H1 (cell line): ENCODE results near the gene SLC1A2. TPM values are rescaled to one million over a fixed set of nuclear protein-coding genes. Genes with fewer than 3 reads are reported as not detected.

Experiments used
- CTCF ChIA-PET: fragments of 300-600 bp; sonication (Branson Sonifier 250); formaldehyde crosslinking; loops from one replicate; lab custom pipeline; 2021; ENCODE audit not compliant: partially characterized antibody; lab: Charles Lee
- POLR2A ChIA-PET: fragments of 300-600 bp; sonication (Branson Sonifier 250); formaldehyde crosslinking; loops from one replicate; lab custom pipeline; 2021; ENCODE audit warnings: inconsistent platforms; ENCODE audit not compliant: partially characterized antibody; lab: Charles Lee
- DNase-seq, 2 experiments: peaks; one replicate each; pipeline versions ENCODE4 v3.0.0 to v3.0.0-alpha.2; 2010 to 2022; ENCODE audit warnings: low spot score in 2 of 2, low read depth in 1 of 2, mixed read lengths in 1 of 2
- FAIRE-seq: peaks from 2 replicates; lab custom pipeline; 2011; peaks lifted over from hg19 to GRCh38; lab: Jason Lieb, UNC
- H2AFZ ChIP-seq: 2 replicates; pipeline ENCODE4 v1.8.1; 2012; ENCODE audit warnings: low read length, inconsistent platforms
- H2AK5ac ChIP-seq: 2 replicates; pipeline ENCODE4 v1.6.1; 2013; ENCODE audit warnings: low read depth, low read length
- H2BK120ac ChIP-seq: replicated peaks from 2 replicates; pipeline ENCODE3; 2013; ENCODE audit warnings: low read depth, low read length, inconsistent platforms
- H2BK12ac ChIP-seq: 2 replicates; pipeline ENCODE4 v1.6.1; 2013; ENCODE audit warnings: low read depth, low read length
- H2BK15ac ChIP-seq: 2 replicates; pipeline ENCODE4 v1.6.1; 2013; ENCODE audit warnings: low read length
- H2BK20ac ChIP-seq: 2 replicates; pipeline ENCODE4 v1.6.1; 2013; ENCODE audit warnings: low read length
- H2BK5ac ChIP-seq: 2 replicates; pipeline ENCODE4 v1.6.1; 2013; ENCODE audit warnings: low read depth, low read length
- H3K14ac ChIP-seq: 2 replicates; pipeline ENCODE4 v1.6.1; 2013; ENCODE audit warnings: inconsistent platforms; ENCODE audit not compliant: insufficient read length
- H3K18ac ChIP-seq: 2 replicates; pipeline ENCODE4 v1.6.1; 2013; ENCODE audit warnings: low read length; ENCODE audit errors: extremely low read depth
- H3K23ac ChIP-seq: 2 replicates; pipeline ENCODE4 v1.6.1; 2013; ENCODE audit warnings: inconsistent platforms; ENCODE audit not compliant: insufficient read length
- H3K23me2 ChIP-seq: 2 replicates; pipeline ENCODE4 v1.6.1; 2013; ENCODE audit warnings: low read depth, low read length
- H3K27ac ChIP-seq: 2 replicates; pipeline ENCODE4 v1.6.1; 2011; ENCODE audit warnings: low read depth, low read length, inconsistent platforms
- H3K27me3 ChIP-seq, 4 experiments: replicated peaks in 1 of 4; 1 replicate in 1 of 4; 2 replicates in 3 of 4; pipeline versions ENCODE4 v1.6.1 to v1.8.1; 2011 to 2013; ENCODE audit warnings: low read length in 3 of 4, mild to moderate bottlenecking in 3 of 4, inconsistent platforms in 2 of 4, mixed read lengths in 2 of 4, moderate library complexity in 1 of 4; ENCODE audit not compliant: control insufficient read depth in 3 of 4, insufficient read depth in 3 of 4; ENCODE audit errors: extremely low read depth in 1 of 4
- H3K36me3 ChIP-seq, 4 experiments: 2 replicates each; pipeline versions ENCODE4 v1.6.1 to v1.8.1; 2011 to 2013; ENCODE audit warnings: mild to moderate bottlenecking in 4 of 4, low read length in 3 of 4, moderate library complexity in 2 of 4, control low read depth in 1 of 4, inconsistent platforms in 1 of 4; ENCODE audit not compliant: insufficient read depth in 4 of 4, control insufficient read depth in 2 of 4
- H3K4ac ChIP-seq: replicated peaks from 2 replicates; pipeline ENCODE3; 2013; ENCODE audit warnings: low read length, low read depth, mixed read lengths, inconsistent platforms; ENCODE audit not compliant: insufficient read length
- H3K4me1 ChIP-seq, 4 experiments: replicated peaks in 1 of 4; 1 replicate in 1 of 4; 2 replicates in 3 of 4; pipeline versions ENCODE4 v1.6.1 to v1.8.1; 2011 to 2013; ENCODE audit warnings: low read length in 3 of 4, inconsistent platforms in 2 of 4, mixed read lengths in 1 of 4; ENCODE audit not compliant: insufficient read depth in 4 of 4, control insufficient read depth in 3 of 4
- H3K4me2 ChIP-seq, 2 experiments: 2 replicates each; pipeline versions ENCODE4 v1.6.1 to v1.8.1; 2011 to 2013; ENCODE audit warnings: low read depth in 2 of 2, low read length in 2 of 2, control low read depth in 1 of 2, inconsistent platforms in 1 of 2, mild to moderate bottlenecking in 1 of 2; ENCODE audit not compliant: insufficient read depth in 1 of 2
- H3K4me3 ChIP-seq, 4 experiments: fragments of 200-600, 300-600 bp in 1 of 4; sonication (generic), shearing (Covaris generic), sonication (Bioruptor Twin) in 1 of 4; 2 replicates each; pipeline versions ENCODE4 v1.5.1 to v1.8.1; 2011 to 2016; ENCODE audit warnings: low read length in 4 of 4, low read depth in 3 of 4, control low read depth in 2 of 4, inconsistent platforms in 2 of 4, mild to moderate bottlenecking in 2 of 4, mixed read lengths in 1 of 4, moderate library complexity in 1 of 4; ENCODE audit not compliant: insufficient read depth in 2 of 4; ENCODE audit errors: extremely low read depth in 1 of 4
- H3K56ac ChIP-seq: replicated peaks from 2 replicates; pipeline ENCODE3; 2013; ENCODE audit warnings: low read depth, mild to moderate bottlenecking, mixed read lengths, low read length, inconsistent platforms; ENCODE audit not compliant: insufficient read length
- H3K79me1 ChIP-seq: 2 replicates; pipeline ENCODE4 v1.6.1; 2013; ENCODE audit warnings: low read depth, low read length, control low read depth
- H3K79me2 ChIP-seq, 2 experiments: 2 replicates each; pipeline versions ENCODE4 v1.6.1 to v1.8.1; 2012 to 2013; ENCODE audit warnings: low read length in 2 of 2, mild to moderate bottlenecking in 2 of 2, inconsistent platforms in 1 of 2; ENCODE audit not compliant: insufficient read depth in 2 of 2, control insufficient read depth in 1 of 2
- H3K9ac ChIP-seq, 4 experiments: replicated peaks in 1 of 4; 1 replicate in 1 of 4; 2 replicates in 3 of 4; pipeline versions ENCODE4 v1.6.1 to v1.8.1; 2011 to 2013; ENCODE audit warnings: low read depth in 3 of 4, low read length in 3 of 4, control low read depth in 2 of 4, mild to moderate bottlenecking in 2 of 4, moderate library complexity in 2 of 4, inconsistent platforms in 1 of 4; ENCODE audit errors: extremely low read depth in 1 of 4
- H3K9me3 ChIP-seq, 2 experiments: 2 replicates each; pipeline versions ENCODE4 v1.6.1 to v1.8.1; 2012 to 2013; ENCODE audit warnings: mild to moderate bottlenecking in 2 of 2, moderate library complexity in 2 of 2, control low read depth in 1 of 2, inconsistent platforms in 1 of 2, low read depth in 1 of 2, low read length in 1 of 2, mixed read lengths in 1 of 2; ENCODE audit not compliant: insufficient read depth in 2 of 2
- H4K20me1 ChIP-seq, 2 experiments: replicated peaks in 1 of 2; 2 replicates each; pipeline versions ENCODE3 to v1.8.1; 2011 to 2013; ENCODE audit warnings: inconsistent platforms in 2 of 2, low read length in 2 of 2, mild to moderate bottlenecking in 1 of 2; ENCODE audit not compliant: insufficient read depth in 2 of 2, control insufficient read depth in 1 of 2
- H4K5ac ChIP-seq: 2 replicates; pipeline ENCODE4 v1.6.1; 2013; ENCODE audit warnings: low read length, low read depth, mixed read lengths, inconsistent platforms; ENCODE audit not compliant: insufficient read length
- H4K8ac ChIP-seq: 2 replicates; pipeline ENCODE4 v1.8.0; 2013; ENCODE audit warnings: mild to moderate bottlenecking, moderate library complexity, low read length, inconsistent platforms; ENCODE audit not compliant: insufficient read depth; ENCODE audit errors: extremely low read depth
- H4K91ac ChIP-seq: replicated peaks from 2 replicates; pipeline ENCODE3; 2013; ENCODE audit warnings: low read length, mixed read lengths, inconsistent platforms; ENCODE audit not compliant: insufficient read length
- BACH1 ChIP-seq: IDR thresholded peaks from 2 replicates; pipeline ENCODE4 v1.6.1; 2012; ENCODE audit warnings: low read length, improper control_type of control experiment
- CREB1 ChIP-seq: IDR thresholded peaks from 2 replicates; pipeline ENCODE4 v1.6.1; 2012; ENCODE audit warnings: inconsistent platforms
- HDAC6 ChIP-seq: IDR thresholded peaks from one replicate; pipeline ENCODE4 v1.7.1; 2012; ENCODE audit warnings: low read depth, mild to moderate bottlenecking, inconsistent platforms, low read length, moderate library complexity
- KDM1A ChIP-seq: fragments of 200-600, 300-600 bp; sonication (generic); IDR thresholded peaks from 2 replicates; pipeline ENCODE4 v1.7.1; 2016; ENCODE audit warnings: mild to moderate bottlenecking, low read length, borderline replicate concordance
- KDM5A ChIP-seq: fragments of 200-600 bp; IDR thresholded peaks from 2 replicates; pipeline ENCODE4 v1.7.1; 2012; ENCODE audit warnings: mild to moderate bottlenecking, low read length, inconsistent platforms, mixed read lengths
- MAFK ChIP-seq: IDR thresholded peaks from 2 replicates; pipeline ENCODE4 v1.6.1; 2012; ENCODE audit warnings: low read depth, mild to moderate bottlenecking, improper control_type of control experiment, low read length
- NANOG ChIP-seq: IDR thresholded peaks from 2 replicates; pipeline ENCODE4 v1.6.1; 2011; ENCODE audit warnings: low read length, low read depth, mild to moderate bottlenecking, inconsistent platforms; ENCODE audit not compliant: insufficient read depth, poor library complexity, severe bottlenecking
- RBBP5 ChIP-seq: IDR thresholded peaks from 2 replicates; pipeline ENCODE4 v1.7.1; 2012; ENCODE audit warnings: low read depth, mild to moderate bottlenecking, inconsistent platforms, low read length, moderate library complexity, borderline replicate concordance
- SIN3A ChIP-seq, 2 experiments: IDR thresholded peaks in 1 of 2; conservative IDR thresholded peaks in 1 of 2; 2 replicates each; pipeline ENCODE4 v1.6.1; 2011 to 2012; ENCODE audit warnings: low read length in 2 of 2, improper control_type of control experiment in 1 of 2, low read depth in 1 of 2, mild to moderate bottlenecking in 1 of 2
- SP2 ChIP-seq: IDR thresholded peaks from 2 replicates; pipeline ENCODE4 v1.6.1; 2012; ENCODE audit warnings: mild to moderate bottlenecking, low read length, inconsistent platforms
- SRF ChIP-seq: IDR thresholded peaks from 2 replicates; pipeline ENCODE4 v1.6.1; 2011; ENCODE audit warnings: mild to moderate bottlenecking, low read depth, low read length, moderate library complexity
- TAF1 ChIP-seq: IDR thresholded peaks from 2 replicates; pipeline ENCODE4 v1.6.1; 2011; ENCODE audit warnings: mild to moderate bottlenecking, low read depth, low read length
- WGBS, 2 experiments: shearing (Covaris generic) in 1 of 2; methylation state at CpG; one replicate each; pipeline versions ENCODE4 v1.1.6 to v1.1.7; 2013 to 2015; ENCODE audit warnings: low lambda C conversion rate in 2 of 2, mixed read lengths in 2 of 2, inconsistent platforms in 1 of 2, low coverage in 1 of 2, missing lambda C conversion rate in 1 of 2; ENCODE audit not compliant: insufficient replicate concordance in 2 of 2, insufficient coverage in 1 of 2, insufficient read length in 1 of 2; ENCODE audit errors: extremely low coverage in 1 of 2, missing lambda C conversion rate in 1 of 2; 5-methylcytosine and 5-hydroxymethylcytosine counted together
- polyA plus RNA-seq, 7 experiments: library from polyadenylated mRNA; depleted of rRNA in 3 of 7; stranded (reverse) in 5 of 7; unstranded in 2 of 7; fragments of >200 nt in 5 of 7; fragments of 200-250 nt in 2 of 7; gene quantifications; 1 replicate in 5 of 7; 2 replicates in 1 of 7; 4 replicates in 1 of 7; pipeline versions ENCODE4 v1.2.1 to v1.2.3, GENCODE V29; 2011 to 2013; ENCODE audit warnings: missing spikeins in 2 of 7, mixed read lengths in 2 of 7
- total RNA-seq: library from RNA; stranded (reverse); fragmentation: NEBNext Ultra II Directional; extraction: Animal tissue kit (Norgen Biotek cat#: 25700); gene quantifications from 2 replicates; pipeline ENCODE4 v1.2.1, GENCODE V29; 2021

The SLC1A2 gene
- total and polyA plus RNA-seq, 2 of the 8 experiments (the other 6 are each of a cell fraction or from before 2014, with no cell fraction given) = 0.57 to 1.2 TPM

GRCh38 chr11:35293035-35293434, 126.3 kb downstream of the SLC1A2 start:
- Histone ChIP-seq H4K20me1 (no peaks in the 10 kb centered on the region), H3K4me3 (no peak overlapping the region), H2BK120ac (no peak overlapping the region), H3K4me1 (peaks cover 0 to 4% (median 0%) of the 10 kb centered on the region in 4 experiments; a peak in 2 of 7 replicates), H3K9me3 (no peaks in the 10 kb centered on the region), H2BK5ac (no peak overlapping the region), H2BK12ac (no peak overlapping the region), H3K23ac (no peak overlapping the region), H2AK5ac (no peak overlapping the region), H3K18ac (no peak overlapping the region), H3K4me2 (no peak overlapping the region), H3K79me1 (no peaks in the 10 kb centered on the region), H4K5ac (no peak overlapping the region), H3K9ac (no peak overlapping the region), H3K14ac (no peak overlapping the region), H4K8ac (no peak overlapping the region), H2AFZ (no peak overlapping the region), H3K79me2 (no peaks in the 10 kb centered on the region), H3K4ac (no peak overlapping the region), H3K27ac (no peak overlapping the region), H3K36me3 (no peaks in the 10 kb centered on the region), H3K23me2 (no peaks in the 10 kb centered on the region), H3K56ac (no peak overlapping the region), H4K91ac (no peak overlapping the region), H2BK20ac (no peak overlapping the region), H2BK15ac (no peak overlapping the region), H3K27me3 (peaks cover 0 to 1% (median 0%) of the 10 kb centered on the region in 4 experiments; a peak in 1 of 7 replicates)
- FAIRE-seq (no peak), DNase-seq (no peak)
- CTCF ChIA-PET = interaction anchor here (0.6 to 5.8 kb wide), 3 partner anchors 12 to 130 kb away, joined by 3 to 36 read pairs (median 4); no protein-coding TSS in a partner anchor
- 90% methylated on average over 3 of the region's 3 CpGs; no CpG with 5 or more reads in 1 of the 2 experiments for WGBS, 2 experiments
- POLR2A ChIA-PET = no interaction called here
- TF ChIP-seq TAF1 (no peak), SIN3A (conservative IDR thresholded peaks at IDR 0.05 in 1 of 2, IDR thresholded peaks at IDR 0.05 in 1 of 2; ENCODE audit: low read depth in 1 of 2, low read length in 2 of 2) (no peak), MAFK (no peak), NANOG (no peak), KDM5A (no peak), CREB1 (no peak), RBBP5 (no peak), SP2 (no peak), KDM1A (no peak), BACH1 (no peak), SRF (no peak), HDAC6 (no peak)
